Mesodermal cell (in vitro differentiated cells): ENCODE results near the gene BPIFB3.

Experiments
- H3K27ac ChIP-seq: 2 replicates; pipeline ENCODE4 v1.7.0; 2013; ENCODE audit warnings: mild to moderate bottlenecking, low read depth, low read length, moderate library complexity; ENCODE audit not compliant: severe bottlenecking
- H3K36me3 ChIP-seq: 2 replicates; pipeline ENCODE4 v1.7.1; 2013; ENCODE audit warnings: mild to moderate bottlenecking, low read length, moderate library complexity; ENCODE audit not compliant: control insufficient read depth, insufficient read depth
- H3K4me1 ChIP-seq: one replicate; pipeline ENCODE4 v1.7.1; 2013; ENCODE audit warnings: mild to moderate bottlenecking, low read length; ENCODE audit not compliant: insufficient read depth, control insufficient read depth, poor library complexity, severe bottlenecking
- H3K4me3 ChIP-seq: 2 replicates; pipeline ENCODE4 v1.7.0; 2013; ENCODE audit warnings: low read length, control low read depth, mild to moderate bottlenecking; ENCODE audit not compliant: insufficient read depth, poor library complexity, severe bottlenecking; ENCODE audit errors: extremely low read depth
- H3K9me3 ChIP-seq: 2 replicates; pipeline ENCODE4 v1.7.1; 2013; ENCODE audit warnings: mild to moderate bottlenecking, low read length, moderate library complexity; ENCODE audit not compliant: control insufficient read depth
- WGBS, 2 experiments: methylation state at CpG; one replicate each; pipeline ENCODE4 v1.1.5; 2013; ENCODE audit warnings: missing lambda C conversion rate in 2 of 2; ENCODE audit not compliant: insufficient coverage in 2 of 2; 5-methylcytosine and 5-hydroxymethylcytosine counted together

Gene BPIFB3

DNA sequence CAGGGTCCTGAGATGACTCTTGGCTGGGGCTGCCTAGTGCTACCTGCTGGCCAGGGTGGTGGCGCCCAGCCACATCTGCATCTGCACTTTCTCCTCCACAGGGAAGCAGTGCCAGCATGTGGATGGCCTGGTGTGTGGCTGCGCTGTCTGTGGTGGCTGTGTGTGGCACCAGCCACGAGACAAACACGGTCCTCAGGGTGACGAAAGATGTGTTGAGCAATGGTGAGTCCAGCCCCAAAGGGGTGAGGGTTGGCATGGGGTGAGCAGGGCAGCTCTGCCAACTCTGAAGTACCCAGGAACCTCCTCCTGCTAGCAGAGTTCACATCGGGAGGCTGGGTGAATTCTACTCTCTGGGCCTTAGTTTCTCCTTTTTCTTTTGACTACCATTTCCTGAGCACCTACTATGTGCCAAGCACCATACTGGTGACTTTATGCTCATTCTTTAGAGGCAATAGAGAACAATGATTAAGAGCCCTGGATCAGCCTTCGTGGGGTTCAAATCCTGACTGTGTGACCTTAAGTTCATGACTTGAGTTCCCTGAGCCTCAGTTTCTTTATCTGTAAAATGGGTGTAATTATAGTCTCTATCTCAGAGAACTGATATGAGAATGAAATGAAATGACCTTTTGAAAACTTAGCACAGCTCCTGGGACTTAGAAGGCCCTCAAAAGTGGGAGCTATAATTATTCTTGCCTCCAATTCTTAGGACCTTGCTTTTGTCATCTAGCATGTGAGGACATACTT lies 27.9 kb downstream of the BPIFB3 start:
- no peaks in the 10 kb centered on the region for H3K4me1 ChIP-seq
- no peak overlapping the region for H3K4me3 ChIP-seq
- H3K9me3 ChIP-seq, result no peaks in the 10 kb centered on the region
- WGBS, 2 experiments, result 80 to 88% methylated on average over 5 to 6 of the region's 7 CpGs
- H3K36me3 ChIP-seq, result no peaks in the 10 kb centered on the region
- no peak overlapping the region for H3K27ac ChIP-seq

DNA sequence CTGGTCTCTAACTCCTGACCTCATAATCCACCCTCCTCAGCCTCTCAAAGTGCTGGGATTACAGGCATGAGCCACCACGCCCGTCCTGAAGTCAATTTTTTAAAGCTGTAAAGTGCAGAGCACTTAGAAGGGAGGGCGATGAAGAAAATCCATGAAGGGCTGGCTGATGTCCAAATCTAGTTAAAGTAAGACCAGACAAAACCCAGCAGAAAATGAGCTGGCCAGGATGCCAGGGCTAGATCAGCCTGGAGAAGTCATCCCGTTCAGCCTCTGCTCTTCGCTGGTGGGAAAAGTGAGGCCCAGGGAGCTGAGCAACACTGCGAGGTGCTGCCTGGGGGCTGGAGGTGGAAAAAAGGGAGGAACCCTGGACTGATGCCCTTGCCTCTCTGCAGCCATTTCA lies 28.8 kb downstream of the BPIFB3 start:
- 86 to 89% methylated on average over 4 to 6 of the region's 6 CpGs for WGBS, 2 experiments
- Histone ChIP-seq H3K27ac (no peak overlapping the region), H3K36me3 (no peaks in the 10 kb centered on the region), H3K9me3 (no peaks in the 10 kb centered on the region), H3K4me3 (no peak overlapping the region), H3K4me1 (no peaks in the 10 kb centered on the region)

DNA sequence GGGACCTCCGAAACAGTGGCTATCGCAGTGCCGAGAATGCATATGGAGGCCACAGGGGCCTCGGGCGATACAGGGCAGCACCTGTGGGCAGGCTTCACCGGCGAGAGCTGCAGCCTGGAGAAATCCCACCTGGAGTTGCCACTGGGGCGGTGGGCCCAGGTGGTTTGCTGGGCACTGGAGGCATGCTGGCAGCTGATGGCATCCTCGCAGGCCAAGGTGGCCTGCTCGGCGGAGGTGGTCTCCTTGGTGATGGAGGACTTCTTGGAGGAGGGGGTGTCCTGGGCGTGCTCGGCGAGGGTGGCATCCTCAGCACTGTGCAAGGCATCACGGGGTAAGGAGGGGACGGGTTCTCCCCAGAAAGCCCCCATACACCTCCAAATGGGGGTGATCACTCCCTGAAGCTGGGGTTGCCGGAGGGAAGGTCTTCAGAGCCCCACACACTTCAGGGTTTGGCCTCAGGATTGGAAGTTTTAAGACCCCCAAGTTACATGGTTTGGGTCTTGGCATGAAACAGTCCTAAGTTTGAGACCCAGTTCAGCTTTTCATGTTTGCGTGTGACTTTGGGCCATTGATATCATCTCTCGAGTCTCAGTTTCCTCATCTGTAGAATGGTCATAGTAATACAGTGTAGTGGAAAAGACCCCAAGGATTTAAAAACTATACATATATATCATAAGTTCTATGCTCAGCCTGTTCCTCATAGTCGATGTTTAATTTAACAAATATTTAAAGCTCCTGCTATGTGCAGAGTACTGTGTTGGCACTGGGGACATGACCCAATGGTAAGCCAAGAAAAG lies 30.0 kb downstream of the BPIFB3 start:
- H3K27ac ChIP-seq, result no peak overlapping the region
- no peaks in the 10 kb centered on the region for H3K36me3 ChIP-seq
- no peak overlapping the region for H3K4me3 ChIP-seq
- no peaks in the 10 kb centered on the region for H3K4me1 ChIP-seq
- H3K9me3 ChIP-seq, result no peaks in the 10 kb centered on the region
- WGBS, 2 experiments, result 81 to 92% methylated on average over 14 of the region's 20 CpGs

DNA sequence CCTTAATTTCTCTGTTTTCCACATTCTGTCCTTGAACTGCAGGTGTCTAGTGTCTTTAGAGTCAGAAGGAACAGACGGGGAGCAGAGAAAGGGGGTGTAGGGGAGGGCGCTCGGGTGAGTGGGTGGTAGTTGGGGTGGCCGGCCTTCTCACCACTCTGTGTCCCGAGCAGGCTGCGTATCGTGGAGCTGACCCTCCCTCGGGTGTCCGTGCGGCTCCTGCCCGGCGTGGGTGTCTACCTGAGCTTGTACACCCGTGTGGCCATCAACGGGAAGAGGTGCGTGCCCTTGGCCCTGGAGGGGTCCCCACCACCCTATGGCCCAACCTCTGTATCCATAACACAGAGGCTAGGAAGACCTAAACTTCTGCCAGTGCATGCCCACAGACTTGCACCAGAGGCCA lies 31.0 kb downstream of the BPIFB3 start:
- Histone ChIP-seq H3K9me3 (no peaks in the 10 kb centered on the region), H3K27ac (no peak overlapping the region), H3K4me1 (no peaks in the 10 kb centered on the region), H3K36me3 (no peaks in the 10 kb centered on the region), H3K4me3 (no peak overlapping the region)
- 95% methylated on average over 12 to 14 of the region's 15 CpGs for WGBS, 2 experiments

DNA sequence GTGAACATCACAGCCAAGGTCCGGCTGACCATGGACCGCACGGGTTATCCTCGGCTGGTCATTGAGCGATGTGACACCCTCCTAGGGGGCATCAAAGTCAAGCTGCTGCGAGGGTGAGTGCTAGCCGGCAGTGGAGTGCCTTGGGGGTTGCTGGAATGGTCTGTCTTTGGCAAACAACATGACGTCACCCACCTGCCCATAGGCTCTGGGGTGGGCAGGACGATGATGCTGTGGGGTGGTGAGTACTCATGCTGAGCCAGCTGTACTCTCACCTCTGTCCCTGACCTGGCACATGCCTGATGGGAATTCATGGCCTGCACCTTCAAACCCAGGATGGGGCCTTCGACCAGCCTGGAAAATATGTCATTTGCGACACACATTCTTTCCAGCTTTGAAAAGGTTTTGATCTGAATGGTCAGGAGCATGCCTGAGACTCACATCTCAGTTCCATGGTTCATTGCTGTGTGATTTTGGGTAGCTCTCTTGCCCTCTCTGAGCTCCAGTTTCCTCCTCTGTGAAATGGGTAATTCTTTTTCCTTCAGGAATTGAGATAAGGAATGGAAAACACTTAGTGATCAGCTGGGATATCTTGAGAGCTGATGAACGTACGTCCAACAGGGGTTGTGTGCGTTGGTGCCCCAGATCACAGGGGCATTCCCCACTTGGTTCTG lies 32.5 kb downstream of the BPIFB3 start:
- H3K36me3 ChIP-seq, result no peaks in the 10 kb centered on the region
- 90 to 92% methylated on average over 12 to 14 of the region's 14 CpGs for WGBS, 2 experiments
- no peaks in the 10 kb centered on the region for H3K9me3 ChIP-seq
- H3K4me1 ChIP-seq, result no peaks in the 10 kb centered on the region
- no peak overlapping the region for H3K27ac ChIP-seq
- no peak overlapping the region for H3K4me3 ChIP-seq

DNA sequence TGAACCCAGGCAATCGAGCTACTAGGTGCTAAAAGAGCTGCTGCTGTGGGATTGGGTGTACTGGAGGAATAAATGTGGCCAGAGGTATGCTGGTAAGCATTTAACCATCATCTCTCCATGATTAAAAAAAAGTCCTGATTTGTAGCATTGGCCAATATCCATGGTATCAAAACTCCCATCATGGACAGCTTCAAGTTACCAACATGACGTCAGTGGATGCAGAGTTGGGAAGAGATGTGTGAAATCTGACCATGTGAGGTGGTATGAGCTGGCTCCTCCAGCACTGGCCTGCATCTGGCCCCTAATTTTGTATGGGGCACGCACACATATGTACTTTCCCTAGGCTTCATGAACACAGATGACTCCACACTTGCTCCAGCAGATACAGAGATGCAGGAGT lies 37.4 kb downstream of the BPIFB3 start:
- Histone ChIP-seq H3K9me3 (no peaks in the 10 kb centered on the region), H3K4me3 (no peak overlapping the region), H3K4me1 (no peaks in the 10 kb centered on the region), H3K27ac (no peak overlapping the region), H3K36me3 (no peaks in the 10 kb centered on the region)
- 89 to 93% methylated on average over 2 to 3 of the region's 3 CpGs for whole genome bisulfite sequencing, 2 experiments

DNA sequence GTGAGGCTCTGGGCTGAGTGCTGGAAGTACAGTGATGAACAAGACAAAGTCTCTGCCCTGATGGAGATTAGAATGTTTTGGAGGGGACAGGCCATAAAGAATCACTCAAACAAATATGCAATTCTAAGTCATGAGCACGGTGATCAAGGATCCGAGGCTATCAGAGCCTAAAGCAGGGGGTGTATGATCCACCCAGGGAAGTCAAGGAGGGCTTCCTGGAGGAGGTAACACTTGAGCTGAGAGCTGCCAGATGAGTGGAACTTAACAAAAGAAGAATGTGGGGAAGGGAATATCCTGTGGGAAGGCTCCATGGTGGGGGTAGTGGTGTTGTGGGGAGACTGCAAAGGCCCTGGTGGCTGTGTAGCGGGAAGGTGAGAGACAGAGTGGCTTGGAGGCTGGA lies 38.0 kb downstream of the BPIFB3 start:
- WGBS, 2 experiments, result 76 to 83% methylated on average over 3 of the region's 3 CpGs
- H3K27ac ChIP-seq, result no peak overlapping the region
- H3K36me3 ChIP-seq, result no peaks in the 10 kb centered on the region
- no peaks in the 10 kb centered on the region for H3K4me1 ChIP-seq
- H3K9me3 ChIP-seq, result no peaks in the 10 kb centered on the region
- H3K4me3 ChIP-seq, result no peak overlapping the region

DNA sequence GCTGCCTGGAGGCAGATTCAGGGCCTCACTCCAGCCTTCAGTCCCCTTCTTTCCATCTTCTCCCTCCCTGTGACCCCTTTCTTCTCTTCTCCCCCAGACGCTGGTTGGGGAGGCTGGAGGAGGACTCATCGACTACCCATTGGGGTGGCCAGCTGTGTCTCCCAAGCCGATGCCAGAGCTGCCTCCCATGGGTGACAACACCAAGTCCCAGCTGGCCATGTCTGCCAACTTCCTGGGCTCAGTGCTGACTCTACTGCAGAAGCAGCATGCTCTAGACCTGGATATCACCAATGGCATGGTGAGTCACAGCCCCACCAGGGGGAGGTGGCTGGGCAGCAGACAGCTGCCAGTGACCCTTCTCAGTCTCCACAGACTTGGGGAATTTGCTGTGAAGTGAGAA lies 38.7 kb downstream of the BPIFB3 start:
- Histone ChIP-seq H3K9me3 (no peaks in the 10 kb centered on the region), H3K36me3 (no peaks in the 10 kb centered on the region), H3K27ac (no peak overlapping the region), H3K4me1 (no peaks in the 10 kb centered on the region), H3K4me3 (no peak overlapping the region)
- 75 to 96% methylated on average over 2 of the region's 3 CpGs for WGBS, 2 experiments

DNA sequence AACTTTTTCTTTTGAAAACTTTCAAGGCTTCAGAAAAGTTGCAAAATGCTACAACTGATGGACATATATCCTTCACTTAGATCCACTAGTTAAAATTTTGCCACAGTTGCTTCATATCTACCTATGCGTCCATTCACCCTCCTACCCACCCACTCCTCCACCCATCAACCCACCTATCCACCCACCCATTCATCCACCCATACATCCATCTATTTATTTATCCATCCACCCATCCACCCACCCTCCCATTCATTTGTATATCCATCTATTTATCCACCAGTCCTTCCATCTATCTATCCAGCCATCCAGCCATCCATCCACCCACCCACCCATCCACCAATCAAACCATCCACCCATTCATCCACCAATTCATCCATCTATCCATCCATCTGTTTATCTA lies 39.4 kb downstream of the BPIFB3 start:
- Histone ChIP-seq H3K36me3 (no peaks in the 10 kb centered on the region), H3K4me1 (no peaks in the 10 kb centered on the region), H3K4me3 (no peak overlapping the region), H3K27ac (no peak overlapping the region), H3K9me3 (no peaks in the 10 kb centered on the region)
- 57 to 89% methylated on average over 1 of the region's 1 CpG for WGBS, 2 experiments

DNA sequence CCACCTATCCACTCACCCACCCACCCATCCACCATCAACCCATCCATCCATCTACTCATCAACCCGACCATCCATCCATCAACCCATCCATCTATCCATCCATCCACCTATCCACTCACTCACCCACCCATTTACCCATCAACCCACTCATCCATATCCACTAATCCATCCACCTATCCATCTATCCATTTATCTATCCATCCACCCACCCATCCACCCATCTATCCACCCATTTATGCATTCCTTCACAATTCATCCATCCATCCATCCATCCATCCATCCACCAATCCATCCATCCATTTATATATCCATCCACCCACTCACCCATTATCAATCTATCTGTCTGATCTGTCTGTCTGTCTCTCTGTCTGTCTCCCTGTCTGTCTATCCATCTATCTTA lies 39.9 kb downstream of the BPIFB3 start:
- WGBS, 2 experiments, result 50 to 75% methylated on average over 1 of the region's 1 CpG
- Histone ChIP-seq H3K27ac (no peak overlapping the region), H3K9me3 (no peaks in the 10 kb centered on the region), H3K36me3 (no peaks in the 10 kb centered on the region), H3K4me1 (no peaks in the 10 kb centered on the region), H3K4me3 (no peak overlapping the region)
